Right lung (tissue), 5 donors: ENCODE data around the gene UBAP1L. TPM values are rescaled to one million over a fixed set of nuclear protein-coding genes. Genes with fewer than 3 reads are reported as not detected.
A peak's percentile ranks its signal among the peaks of the same experiment; 100 is the strongest.
"Not testable (repeated sequence)": the region's sequence is repeated elsewhere in the genome, so short reads cannot be mapped to it uniquely, and the experiment has no call there.

Source experiments
- DNase-seq, 2 donors: peaks; one replicate each; pipeline ENCODE4 v3.0.0-alpha.2; 2013
- polyA plus RNA-seq, 5 donors: library from polyadenylated mRNA; unstranded; fragments of 120-200 nt; gene quantifications; one replicate each; pipeline versions ENCODE4 v1.2.1 to v1.2.3, GENCODE V29; 2013; ENCODE audit warnings: inconsistent platforms in 1 of 5, low replicate concordance in 1 of 5; ENCODE audit not compliant: insufficient read length in 5 of 5, insufficient read depth in 1 of 5

UBAP1L gene
- polyA plus RNA-seq, 5 donors: 7.1 to 11.7 (median 10.5) TPM

DNA sequence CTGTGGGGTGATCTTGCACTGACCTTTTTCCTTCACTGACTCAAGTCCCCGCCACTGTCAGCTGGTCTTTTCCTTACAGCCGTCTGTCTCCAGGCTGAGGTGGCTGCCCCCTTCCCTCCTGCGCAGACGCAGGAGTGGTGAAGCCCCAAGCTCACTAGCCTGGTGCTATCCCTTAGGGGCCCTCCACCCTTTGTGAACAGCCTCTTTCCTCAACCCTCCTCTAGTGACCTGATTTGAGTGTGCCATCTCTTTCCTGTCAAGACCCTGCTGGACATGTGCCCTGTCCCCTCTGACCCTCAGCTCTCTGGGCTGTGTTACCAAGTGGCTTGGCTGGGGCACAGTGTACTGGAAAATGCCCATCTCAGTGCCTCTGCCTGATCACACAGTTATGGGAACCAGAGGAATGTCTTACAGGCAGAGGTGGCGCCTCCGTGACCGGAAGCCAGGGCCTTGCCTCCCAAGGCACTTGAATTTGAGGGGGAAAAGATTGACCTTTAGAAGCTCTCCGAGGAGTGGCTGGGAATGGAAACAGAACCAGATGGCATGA lies 29.7 kb downstream of the UBAP1L start:
- DNase-seq: no peak

DNA sequence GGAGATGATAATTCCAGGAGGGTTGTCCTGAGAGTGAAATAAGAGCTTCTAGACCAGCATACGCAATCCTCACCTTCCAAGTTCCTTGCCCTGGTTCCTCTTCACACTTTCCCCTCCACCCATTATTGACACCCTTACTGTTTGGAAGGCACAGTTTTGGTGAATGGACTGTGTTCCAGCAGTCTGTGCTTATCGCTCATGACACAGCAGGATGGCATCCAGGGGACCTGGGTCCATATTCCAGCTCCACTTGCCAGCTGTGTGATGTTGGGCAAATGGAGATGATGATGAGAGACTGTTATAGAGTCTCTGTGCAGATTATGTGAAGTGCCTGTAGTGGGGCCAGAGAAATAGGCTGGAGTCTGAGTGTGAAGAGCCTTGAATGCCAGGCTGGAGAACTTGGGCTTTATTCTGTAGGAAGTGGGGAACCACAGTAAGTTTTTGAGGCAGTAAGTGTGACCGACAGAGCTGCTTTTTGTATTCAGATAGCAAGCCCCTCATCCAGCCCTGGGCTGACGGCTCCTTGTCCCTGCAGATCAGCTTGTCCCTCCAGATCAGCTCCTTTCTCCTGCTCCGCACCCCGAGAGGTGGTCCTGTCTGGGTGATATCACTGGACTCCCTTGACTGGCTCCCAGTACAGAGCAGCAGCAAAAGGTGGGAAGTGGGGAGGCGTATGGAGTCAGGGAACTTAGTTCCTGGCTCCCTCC lies 30.3 kb downstream of the UBAP1L start:
- no peak for DNase-seq

DNA sequence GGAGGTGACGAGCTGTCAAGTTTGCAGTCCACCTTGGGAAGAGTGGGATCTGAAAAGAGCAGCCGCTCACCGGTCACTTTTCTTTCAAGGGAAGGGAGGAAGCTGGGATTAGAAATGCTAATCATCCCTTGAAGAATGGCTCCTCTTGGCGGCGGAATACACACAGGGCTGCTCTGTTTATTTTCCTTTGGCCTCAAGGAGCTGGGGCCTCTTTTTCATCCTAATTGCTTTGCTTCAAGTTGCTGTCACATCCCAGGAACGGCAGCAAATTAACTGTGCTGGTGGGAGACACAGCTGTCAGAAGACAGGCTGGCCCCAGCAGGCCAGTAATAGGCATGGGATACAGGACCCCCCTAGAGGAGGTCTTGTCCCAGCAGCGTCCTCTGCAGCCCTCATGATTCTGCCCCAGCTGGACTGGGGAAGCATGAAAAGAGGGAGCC lies 31.7 kb downstream of the UBAP1L start:
- DNase-seq: peak; percentile 93 to 94

GRCh38 chr15:65082303-65082953 lies 32.6 kb downstream of the UBAP1L start:
- DNase-seq: no peak

- no peak for DNase-seq
Observed at GRCh38 chr15:65081758-65082157, 33.2 kb downstream of the UBAP1L start.

GRCh38 chr15:65081270-65081669 lies 33.7 kb downstream of the UBAP1L start:
- DNase-seq: no peak

GRCh38 chr15:65079580-65079979 lies 35.4 kb downstream of the UBAP1L start:
- no peak for DNase-seq

DNA sequence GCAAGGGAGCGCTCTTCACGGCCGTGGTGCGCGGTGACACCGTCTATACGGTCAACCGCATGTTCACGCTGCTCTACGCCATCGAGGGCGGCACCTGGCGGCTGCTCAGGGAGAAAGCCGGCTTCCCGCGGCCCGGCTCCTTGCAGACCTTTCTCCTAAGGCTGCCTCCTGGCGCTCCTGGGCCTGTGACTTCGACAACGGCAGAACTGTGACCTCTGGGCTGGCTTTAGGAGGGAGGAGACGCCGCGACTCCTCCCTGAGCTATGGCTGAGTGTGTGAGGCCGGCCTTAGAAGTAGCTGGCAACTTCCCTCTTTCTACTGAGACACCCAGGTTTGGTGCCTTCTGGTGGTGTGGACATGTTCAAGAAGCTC lies 37.0 kb downstream of the UBAP1L start:
- no peak for DNase-seq

- no peak for DNase-seq
Observed at GRCh38 chr15:65077291-65077980, 37.6 kb downstream of the UBAP1L start.

- DNase-seq: no peak
Observed at GRCh38 chr15:65076486-65077290, 38.3 kb downstream of the UBAP1L start, which contains the start of gene KBTBD13. KBTBD13 (plus strand) TSS chr15:65076746; CDS start chr15:65076816, 70 bp downstream.

DNA sequence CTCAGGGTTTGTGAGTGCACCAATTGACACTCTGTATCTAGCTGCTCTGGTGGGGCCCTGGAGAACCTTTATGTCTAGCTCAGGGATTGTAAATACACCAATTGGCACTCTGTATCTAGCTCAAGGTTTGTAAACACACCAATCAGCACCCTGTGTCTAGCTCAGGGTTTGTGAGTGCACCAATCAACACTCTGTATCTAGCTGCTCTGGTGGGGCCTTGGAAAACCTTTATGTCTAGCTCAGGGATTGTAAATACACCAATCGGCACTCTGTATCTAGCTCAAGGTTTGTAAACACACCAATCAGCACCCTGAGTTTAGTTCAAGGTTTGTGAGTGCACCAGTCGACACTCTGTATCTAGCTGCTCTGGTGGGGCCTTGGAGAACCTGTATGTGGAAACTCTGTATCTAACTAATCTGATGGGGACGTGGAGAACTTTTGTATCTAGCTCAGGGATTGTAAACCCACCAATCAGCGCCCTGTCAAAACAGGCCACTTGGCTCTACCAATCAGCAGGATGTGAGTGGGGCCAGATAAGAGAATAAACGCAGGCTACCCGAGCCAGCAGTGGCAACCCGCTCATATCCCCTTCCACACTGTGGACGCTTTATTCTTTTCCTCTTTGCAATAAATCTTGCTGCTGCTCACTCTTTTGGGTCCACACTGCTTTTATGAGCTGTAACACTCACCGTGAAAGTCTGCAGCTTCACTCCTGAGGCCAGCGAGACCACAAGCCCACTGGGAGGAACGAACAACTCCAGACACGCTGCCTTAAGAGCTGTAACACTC lies 39.2 kb downstream of the UBAP1L start:
- DNase-seq: not testable (repeated sequence)

- not testable (repeated sequence) for DNase-seq
Observed at GRCh38 chr15:65074946-65075345, 40.1 kb downstream of the UBAP1L start.

DNA sequence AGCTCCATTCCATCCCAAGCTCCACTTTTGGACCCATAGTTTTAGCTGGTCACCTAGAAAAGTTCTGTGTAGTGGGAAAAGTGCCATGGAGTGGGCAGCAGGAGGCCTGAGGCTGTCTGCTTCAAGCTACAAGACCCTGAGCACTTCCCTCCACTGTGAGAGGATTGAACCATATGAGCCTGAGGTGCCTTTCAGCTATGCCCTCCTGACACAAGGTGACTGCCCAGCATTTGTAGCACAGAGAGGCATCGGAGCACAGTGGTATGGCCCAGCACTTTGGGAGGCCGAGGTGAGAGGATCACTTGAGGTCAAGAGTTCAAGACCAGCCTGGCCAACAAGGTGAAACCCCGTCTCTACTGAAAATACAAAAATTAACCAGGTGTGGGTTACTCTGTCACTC lies 42.4 kb downstream of the UBAP1L start:
- DNase-seq: no peak

DNA sequence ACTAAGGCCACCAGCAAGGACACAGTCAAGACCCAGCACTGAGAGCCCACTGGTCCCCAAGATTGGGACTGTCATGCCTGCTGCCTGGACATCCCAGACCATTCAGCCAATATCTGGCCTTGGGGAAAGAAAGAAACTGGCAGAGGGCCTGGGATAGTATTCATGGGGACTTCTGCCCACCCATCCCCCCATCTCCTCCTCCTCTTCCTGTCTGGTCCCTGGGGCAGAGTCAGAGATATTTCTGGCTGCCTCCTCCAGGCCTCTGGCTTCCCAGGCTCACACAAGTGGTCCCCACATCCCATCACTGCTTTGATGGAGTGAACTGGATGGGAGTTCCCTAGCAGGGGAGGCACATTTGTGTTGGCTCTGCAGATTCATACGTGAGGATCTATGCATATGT lies 43.0 kb downstream of the UBAP1L start:
- no peak for DNase-seq

DNA sequence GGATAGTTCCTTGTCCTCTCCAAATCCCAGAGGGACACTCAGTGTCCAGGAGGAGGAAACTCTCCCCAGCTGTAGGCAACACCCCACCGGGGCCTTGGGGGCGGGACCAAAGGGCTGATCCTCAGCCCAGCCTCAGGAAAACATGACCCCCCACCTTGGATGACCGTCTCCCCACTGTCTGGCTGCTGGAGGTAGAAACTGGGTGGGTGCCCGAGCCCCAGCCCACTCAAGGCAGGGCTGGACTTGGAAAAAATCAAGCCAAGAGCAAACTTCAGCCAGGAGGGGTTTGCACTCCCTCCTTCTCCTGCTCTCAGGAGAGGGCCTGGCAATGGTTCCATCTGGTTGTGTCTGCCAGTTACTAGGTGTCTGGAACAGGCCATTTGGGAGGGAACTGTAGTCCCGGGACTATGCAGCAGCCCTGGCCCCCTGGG lies 43.6 kb downstream of the UBAP1L start:
- DNase-seq: no peak

DNA sequence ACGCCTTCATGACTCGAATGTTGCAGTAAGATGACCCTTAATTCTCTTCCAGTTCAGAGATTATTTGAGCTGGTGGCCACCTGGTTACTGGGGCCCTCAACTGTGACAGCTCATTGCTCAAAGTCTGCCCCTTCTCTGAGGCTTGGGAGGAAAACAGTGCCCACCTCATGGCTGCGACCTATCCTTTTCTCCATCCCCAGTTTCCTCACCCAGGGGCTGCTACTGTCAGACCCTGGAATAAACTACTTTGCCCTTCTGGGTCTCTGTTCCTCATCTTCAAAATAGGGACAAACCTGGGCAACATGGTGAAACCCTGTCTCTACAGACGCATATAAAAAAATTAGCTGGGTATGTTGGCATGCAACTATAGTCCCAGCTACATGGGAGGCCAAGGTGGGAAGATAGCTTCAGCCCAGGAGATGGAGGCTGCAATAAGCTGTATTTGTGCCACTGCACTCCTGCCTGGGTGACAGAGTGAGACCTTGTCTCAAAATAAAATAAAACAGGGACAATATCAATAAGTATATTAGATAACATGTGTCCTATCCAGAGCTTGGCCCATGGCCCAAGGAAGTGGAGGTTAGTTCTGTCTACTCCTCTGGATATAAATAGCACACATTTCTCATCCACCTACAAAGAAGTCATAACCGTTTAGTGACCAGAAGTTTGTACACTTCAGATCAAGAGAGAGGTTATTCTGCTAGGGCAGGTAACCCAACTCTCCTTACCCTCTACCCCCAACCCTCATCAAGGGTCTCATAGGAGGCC lies 45.0 kb downstream of the UBAP1L start:
- no peak for DNase-seq

GRCh38 chr15:65069179-65069578 lies 45.8 kb downstream of the UBAP1L start:
- DNase-seq: peak; percentile 93 to 95

- no peak for DNase-seq
Observed at GRCh38 chr15:65068403-65068788, 46.6 kb downstream of the UBAP1L start.

DNA sequence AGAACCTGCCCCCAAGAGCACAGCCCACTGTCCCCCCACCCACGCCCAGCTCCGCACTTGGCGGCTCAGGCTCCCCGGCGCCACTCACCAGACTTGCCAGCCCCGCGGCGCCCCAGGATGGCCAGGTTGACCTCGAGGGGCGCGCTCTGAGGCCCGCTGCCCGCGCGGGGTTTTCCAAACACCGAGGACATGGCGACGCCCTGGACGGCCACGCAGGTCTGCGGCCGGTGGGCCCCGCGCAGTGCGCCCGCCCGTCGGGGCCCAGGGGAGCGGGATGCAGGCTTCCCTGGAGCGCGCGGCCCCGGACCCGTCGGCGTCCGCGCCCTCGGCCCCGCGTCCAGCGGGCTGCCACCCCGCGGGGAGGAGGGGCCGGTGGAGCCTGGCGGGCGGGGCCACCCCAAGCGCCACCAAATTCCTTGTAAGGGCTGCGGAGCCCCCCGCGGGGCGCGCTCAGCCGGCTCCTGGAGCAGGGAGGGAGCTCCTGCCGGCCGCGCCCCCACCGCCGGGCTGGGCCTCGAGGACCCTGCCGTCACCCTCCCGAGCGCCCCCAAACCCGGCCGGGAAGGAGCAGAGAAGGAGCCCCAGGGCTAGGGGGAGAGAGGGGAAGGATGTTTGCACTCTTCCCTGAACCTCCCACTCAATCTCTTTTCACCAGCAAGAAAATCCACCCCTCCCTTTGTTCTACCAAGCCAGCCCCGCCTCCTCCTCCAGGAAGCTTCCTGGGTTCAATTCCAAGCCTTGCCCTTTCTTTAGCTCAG lies 47.2 kb downstream of the UBAP1L start, which contains the start of gene RASL12:
TSS of gene RASL12 (minus strand) at position 347 of the 758 bp plus-strand sequence. CDS start at position 191, 156 bp downstream.
- no peak for DNase-seq
